GM10266 (cell line): ENCODE measurements around the gene SAE1.

Experiments
- DNase-seq: peaks from one replicate; pipeline ENCODE4 v3.0.0; 2012; ENCODE audit errors: extremely low spot score
- CTCF ChIP-seq: IDR thresholded peaks from 2 replicates; pipeline ENCODE4 v1.5.1; 2012; ENCODE audit warnings: mild to moderate bottlenecking, low read depth; ENCODE audit not compliant: control insufficient read depth, insufficient read depth; ENCODE audit errors: missing control alignments

Gene SAE1

GRCh38 chr19:47176071-47176626 is 45.5 kb downstream of the SAE1 start:
- no peak for DNase-seq
- no peak for TF ChIP-seq CTCF

- no peak for DNase-seq
These were observed 46.0 kb downstream of the SAE1 start for GRCh38 chr19:47176627-47177090.

GRCh38 chr19:47179653-47180310 is 49.1 kb downstream of the SAE1 start:
- no peak for TF ChIP-seq CTCF

More at GRCh38 chr19:47176627-47177090, 46.0 kb downstream of the SAE1 start:
- no peak for TF ChIP-seq CTCF

DNA sequence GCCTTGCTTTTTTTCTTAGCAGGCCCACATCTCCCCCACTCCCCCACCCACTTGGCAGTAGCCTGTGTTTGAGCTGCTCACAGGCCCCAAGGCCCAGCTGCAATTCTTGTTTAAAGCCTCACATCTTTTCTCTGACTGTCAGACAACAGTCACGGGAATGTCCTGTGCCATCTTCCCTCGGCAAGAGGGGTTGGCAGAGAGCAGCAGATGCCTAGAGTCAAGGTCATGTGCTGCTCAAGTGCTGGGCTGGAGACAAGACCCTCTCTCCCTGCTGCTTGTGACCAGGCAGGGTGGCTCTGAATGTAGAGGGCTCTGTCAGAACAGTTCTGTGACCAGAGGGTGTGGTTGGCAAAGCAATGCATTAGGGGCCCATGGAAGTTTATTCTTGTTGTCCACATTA is 53.0 kb downstream of the SAE1 start:
- TF ChIP-seq CTCF, result no peak
- DNase-seq, result no peak

More at GRCh38 chr19:47179653-47180310, 49.1 kb downstream of the SAE1 start:
- no peak for DNase-seq

- peak; percentile 30 for TF ChIP-seq CTCF
- peak; percentile 69 for DNase-seq
These were observed 56.1 kb downstream of the SAE1 start for GRCh38 chr19:47186446-47187334.

GRCh38 chr19:47187335-47187655 is 56.7 kb downstream of the SAE1 start:
- DNase-seq, result no peak
- no peak for TF ChIP-seq CTCF

DNA sequence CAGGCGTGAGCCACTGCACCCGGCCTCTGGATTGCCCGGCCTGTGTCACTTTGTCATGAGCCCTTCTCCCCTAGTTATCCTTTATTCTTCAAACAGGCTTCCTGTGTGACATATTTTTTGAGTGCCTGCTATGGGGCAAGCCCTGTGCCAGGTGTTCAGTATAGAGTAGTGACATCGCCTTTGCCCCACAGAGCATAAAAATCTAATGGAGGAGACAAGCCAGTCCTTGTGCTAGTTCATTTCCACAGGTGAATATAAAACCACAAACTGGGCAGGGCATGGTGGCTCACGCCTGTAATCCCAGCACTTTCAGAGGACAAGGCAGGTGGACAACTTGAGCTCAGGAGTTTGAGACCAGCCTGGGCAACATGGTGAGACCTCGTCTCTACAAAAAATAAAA is 57.2 kb downstream of the SAE1 start:
- DNase-seq, result no peak
- TF ChIP-seq CTCF, result no peak
